ENCODE measurements around the gene DSCAML1. TPM values are rescaled to one million over a fixed set of nuclear protein-coding genes. Genes with fewer than 3 reads are reported as not detected.
"Not testable (repeated sequence)": the region's sequence is repeated elsewhere in the genome, so short reads cannot be mapped to it uniquely, and the experiment has no call there.

Gene DSCAML1
- total and polyA plus RNA-seq, 2 donors, result 1.4 to 2.0 TPM

- no peaks in the 10 kb centered on the region for H3K4me1 ChIP-seq (ENCODE audit: insufficient read depth)
- H3K4me3 ChIP-seq (ENCODE audit: low read depth, low read length), result no peak overlapping the region
- WGBS, result 75% methylated on average over 15 of the region's 15 CpGs
- H3K36me3 ChIP-seq (ENCODE audit: insufficient read depth), result no peaks in the 10 kb centered on the region
- DNase-seq (ENCODE audit: extremely low spot score), result no peak
- H3K27ac ChIP-seq (ENCODE audit: low read depth), result no peak overlapping the region
Observed at GRCh38 chr11:117457031-117457785, 339.8 kb downstream of the DSCAML1 start.

- 91% methylated on average over 8 of the region's 8 CpGs for WGBS
- H3K4me3 ChIP-seq (ENCODE audit: low read depth, low read length); H3K36me3 ChIP-seq (ENCODE audit: insufficient read depth); H3K4me1 ChIP-seq (ENCODE audit: insufficient read depth); H3K27ac ChIP-seq (ENCODE audit: low read depth); DNase-seq (ENCODE audit: extremely low spot score): not testable (repeated sequence)
Observed at GRCh38 chr11:117456721-117457029, 340.3 kb downstream of the DSCAML1 start.

GRCh38 chr11:117456027-117456720 lies 340.8 kb downstream of the DSCAML1 start:
- 89% methylated on average over 7 of the region's 7 CpGs for WGBS
- Histone ChIP-seq H3K27ac (ENCODE audit: low read depth) (no peak overlapping the region), H3K4me1 (ENCODE audit: insufficient read depth) (no peaks in the 10 kb centered on the region), H3K4me3 (ENCODE audit: low read depth, low read length) (no peak overlapping the region), H3K36me3 (ENCODE audit: insufficient read depth) (no peaks in the 10 kb centered on the region)
- DNase-seq (ENCODE audit: extremely low spot score), result no peak

- 82% methylated on average over 1 of the region's 1 CpG for WGBS
- H3K36me3 ChIP-seq (ENCODE audit: insufficient read depth), result no peaks in the 10 kb centered on the region
- no peak overlapping the region for H3K4me3 ChIP-seq (ENCODE audit: low read depth, low read length)
Observed at GRCh38 chr11:117454564-117454917, 342.5 kb downstream of the DSCAML1 start.

GRCh38 chr11:117453886-117454563 lies 343.0 kb downstream of the DSCAML1 start:
- Histone ChIP-seq H3K27ac (ENCODE audit: low read depth) (no peak overlapping the region), H3K36me3 (ENCODE audit: insufficient read depth) (no peaks in the 10 kb centered on the region), H3K4me3 (ENCODE audit: low read depth, low read length) (no peak overlapping the region), H3K4me1 (ENCODE audit: insufficient read depth) (no peaks in the 10 kb centered on the region)
- 97% methylated on average over 6 of the region's 6 CpGs for WGBS
- DNase-seq (ENCODE audit: extremely low spot score), result no peak

More at GRCh38 chr11:117454564-117454917, 342.5 kb downstream of the DSCAML1 start:
- no peak overlapping the region for H3K27ac ChIP-seq (ENCODE audit: low read depth)
- no peak for DNase-seq (ENCODE audit: extremely low spot score)
- H3K4me1 ChIP-seq (ENCODE audit: insufficient read depth), result no peaks in the 10 kb centered on the region

- no peak overlapping the region for H3K4me3 ChIP-seq (ENCODE audit: low read depth, low read length)
- H3K4me1 ChIP-seq (ENCODE audit: insufficient read depth), result no peaks in the 10 kb centered on the region
- H3K27ac ChIP-seq (ENCODE audit: low read depth), result no peak overlapping the region
- DNase-seq (ENCODE audit: extremely low spot score), result no peak
- 80% methylated on average over 9 of the region's 9 CpGs for WGBS
- no peaks in the 10 kb centered on the region for H3K36me3 ChIP-seq (ENCODE audit: insufficient read depth)
Observed at GRCh38 chr11:117449111-117449693, 347.8 kb downstream of the DSCAML1 start.

GRCh38 chr11:117444711-117445658 lies 352.0 kb downstream of the DSCAML1 start:
- no peak overlapping the region for H3K4me3 ChIP-seq (ENCODE audit: low read depth, low read length)
- H3K27ac ChIP-seq (ENCODE audit: low read depth), result no peak overlapping the region
- H3K36me3 ChIP-seq (ENCODE audit: insufficient read depth), result no peaks in the 10 kb centered on the region
- peak; percentile 51 for DNase-seq (ENCODE audit: extremely low spot score)
- WGBS, result 64% methylated on average over 17 of the region's 17 CpGs
- no peaks in the 10 kb centered on the region for H3K4me1 ChIP-seq (ENCODE audit: insufficient read depth)

GRCh38 chr11:117444256-117444655 lies 352.8 kb downstream of the DSCAML1 start:
- DNase-seq (ENCODE audit: extremely low spot score), result no peak
- H3K4me1 ChIP-seq (ENCODE audit: insufficient read depth), result no peaks in the 10 kb centered on the region
- WGBS, result 71% methylated on average over 8 of the region's 8 CpGs
- H3K4me3 ChIP-seq (ENCODE audit: low read depth, low read length), result no peak overlapping the region
- no peak overlapping the region for H3K27ac ChIP-seq (ENCODE audit: low read depth)
- H3K36me3 ChIP-seq (ENCODE audit: insufficient read depth), result no peaks in the 10 kb centered on the region

- Histone ChIP-seq H3K27ac (ENCODE audit: low read depth) (no peak overlapping the region), H3K4me1 (ENCODE audit: insufficient read depth) (no peaks in the 10 kb centered on the region), H3K4me3 (ENCODE audit: low read depth, low read length) (no peak overlapping the region), H3K36me3 (ENCODE audit: insufficient read depth) (no peaks in the 10 kb centered on the region)
- peak; percentile 55 for DNase-seq (ENCODE audit: extremely low spot score)
- WGBS, result 42% methylated on average over 38 of the region's 38 CpGs
Observed at GRCh38 chr11:117443266-117444186, 353.5 kb downstream of the DSCAML1 start.

GRCh38 chr11:117442869-117443239 lies 354.2 kb downstream of the DSCAML1 start:
- Histone ChIP-seq H3K36me3 (ENCODE audit: insufficient read depth) (no peaks in the 10 kb centered on the region), H3K27ac (ENCODE audit: low read depth) (no peak overlapping the region), H3K4me1 (ENCODE audit: insufficient read depth) (no peaks in the 10 kb centered on the region), H3K4me3 (ENCODE audit: low read depth, low read length) (no peak overlapping the region)
- 82% methylated on average over 12 of the region's 12 CpGs for WGBS
- DNase-seq (ENCODE audit: extremely low spot score), result no peak

GRCh38 chr11:117442049-117442868 lies 354.8 kb downstream of the DSCAML1 start:
- Histone ChIP-seq H3K4me3 (ENCODE audit: low read depth, low read length) (no peak overlapping the region), H3K27ac (ENCODE audit: low read depth) (no peak overlapping the region), H3K4me1 (ENCODE audit: insufficient read depth) (no peaks in the 10 kb centered on the region), H3K36me3 (ENCODE audit: insufficient read depth) (no peaks in the 10 kb centered on the region)
- DNase-seq (ENCODE audit: extremely low spot score), result no peak
- WGBS, result 90% methylated on average over 16 of the region's 16 CpGs

Measured in urinary bladder (tissue), 4 donors.